GM19452 (cell line): ENCODE measurements around the gene DDAH1.
"Not testable (repeated sequence)": the region's sequence is repeated elsewhere in the genome, so short reads cannot be mapped to it uniquely, and the experiment has no call there.

Source experiments
- ATAC-seq: cut with Tn5 transposase; IDR thresholded peaks from one replicate; pipeline ENCODE4 v1.9.1; 2021; ENCODE audit not compliant: unreplicated experiment

Gene DDAH1

DNA sequence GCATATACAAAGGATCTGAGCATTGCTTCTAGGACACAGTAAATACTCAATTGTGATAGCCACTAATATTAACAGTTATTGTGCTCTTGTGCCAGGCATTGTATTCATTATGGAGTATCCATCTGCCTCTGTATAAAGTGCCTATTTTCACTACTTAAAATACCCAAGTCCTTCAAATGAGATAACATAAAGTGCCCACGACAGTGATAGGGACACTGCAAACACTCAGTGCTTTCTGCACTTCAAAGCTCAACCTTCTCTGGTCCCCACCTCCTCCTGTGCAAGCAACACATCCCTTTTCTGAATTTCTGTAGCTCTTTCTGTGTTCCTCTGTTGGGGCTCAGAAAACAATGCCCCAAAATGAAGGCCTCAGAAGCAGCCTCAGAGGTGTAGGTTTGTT, 6.6 kb upstream of the DDAH1 start:
- ATAC-seq = no peak

DNA sequence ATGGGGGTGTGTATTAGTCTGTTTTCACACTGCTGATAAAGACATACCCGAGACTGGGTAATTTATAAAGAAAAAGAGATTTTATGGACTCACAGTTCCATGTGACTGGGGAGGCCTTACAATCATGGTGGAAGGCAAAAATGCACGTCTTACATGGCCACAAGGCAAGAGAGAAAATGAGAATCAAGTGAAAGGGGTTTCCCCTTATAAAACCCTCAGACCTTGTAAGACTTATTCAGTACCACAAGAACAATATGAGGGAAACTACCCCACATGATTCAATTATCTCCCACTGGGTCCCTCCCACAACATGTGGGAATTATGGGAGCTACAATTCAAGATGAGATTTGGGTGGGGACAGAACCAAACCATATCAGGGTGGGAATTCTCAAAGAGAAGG, 5.2 kb upstream of the DDAH1 start:
- ATAC-seq = not testable (repeated sequence)

DNA sequence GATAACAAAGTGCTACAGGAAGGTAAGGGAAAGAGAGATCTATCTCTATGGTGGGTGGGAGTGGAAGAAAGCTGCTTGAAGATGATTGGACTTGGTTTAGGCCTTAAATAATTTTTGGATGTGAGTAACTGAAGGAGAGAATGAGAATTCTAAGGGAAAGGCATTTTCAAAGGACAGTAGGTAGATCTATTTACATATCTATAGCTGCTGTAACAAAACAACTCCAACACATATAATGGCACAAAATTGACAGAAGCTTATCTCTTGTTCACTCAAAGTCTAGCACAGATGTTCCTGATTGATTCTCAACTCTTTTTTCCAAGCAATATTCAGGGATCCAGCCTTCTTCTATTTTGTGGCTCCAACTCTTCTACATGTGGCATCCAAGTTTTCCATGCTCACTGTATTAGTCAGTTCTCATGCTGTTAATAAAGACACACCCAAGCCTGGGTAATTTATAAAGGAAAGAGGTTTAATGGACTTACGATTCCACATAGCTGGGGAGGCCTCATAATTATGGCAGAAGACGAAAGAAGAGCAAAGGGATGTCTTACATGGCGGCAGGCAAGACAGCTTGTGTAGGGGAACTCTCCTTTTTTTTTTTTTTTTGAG, 3.1 kb upstream of the DDAH1 start:
- ATAC-seq = no peak

DNA sequence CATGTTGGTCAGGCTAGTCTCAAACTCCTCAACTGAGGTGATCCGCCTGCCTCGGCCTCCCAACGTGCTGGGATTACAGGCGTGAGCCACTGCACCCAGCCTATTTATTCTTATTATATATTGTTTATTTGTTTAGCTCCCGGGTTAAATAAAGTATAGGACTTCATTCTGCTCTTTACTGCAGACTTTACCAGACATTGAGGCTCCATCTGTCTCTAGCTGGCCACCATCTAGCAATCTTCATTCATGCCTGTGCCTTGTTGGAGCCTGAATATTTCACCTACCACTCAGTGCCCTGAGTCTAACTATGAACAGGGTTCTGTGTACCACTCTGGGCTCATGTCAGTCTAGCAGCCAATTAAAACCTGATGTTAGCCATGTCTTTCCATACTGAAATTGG, 2.1 kb upstream of the DDAH1 start:
- ATAC-seq = no peak

DNA sequence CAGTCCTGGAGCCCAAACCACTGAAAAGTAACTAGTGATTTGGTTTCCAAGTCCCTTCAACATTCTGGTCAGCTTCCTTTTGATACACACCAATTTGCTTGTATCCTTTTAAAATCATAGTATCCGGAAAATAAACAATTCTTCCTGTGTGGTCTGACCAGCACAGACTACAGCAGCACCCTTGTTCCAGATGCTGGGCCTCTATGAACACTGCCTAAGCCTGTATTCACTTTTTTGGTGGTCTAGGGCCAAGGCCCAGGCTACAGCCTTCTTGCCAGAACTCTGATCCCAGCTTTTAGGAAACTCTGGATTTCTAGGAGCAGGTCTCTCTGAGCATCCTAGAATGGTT, 801 bp upstream of the DDAH1 start:
- ATAC-seq = no peak

DNA sequence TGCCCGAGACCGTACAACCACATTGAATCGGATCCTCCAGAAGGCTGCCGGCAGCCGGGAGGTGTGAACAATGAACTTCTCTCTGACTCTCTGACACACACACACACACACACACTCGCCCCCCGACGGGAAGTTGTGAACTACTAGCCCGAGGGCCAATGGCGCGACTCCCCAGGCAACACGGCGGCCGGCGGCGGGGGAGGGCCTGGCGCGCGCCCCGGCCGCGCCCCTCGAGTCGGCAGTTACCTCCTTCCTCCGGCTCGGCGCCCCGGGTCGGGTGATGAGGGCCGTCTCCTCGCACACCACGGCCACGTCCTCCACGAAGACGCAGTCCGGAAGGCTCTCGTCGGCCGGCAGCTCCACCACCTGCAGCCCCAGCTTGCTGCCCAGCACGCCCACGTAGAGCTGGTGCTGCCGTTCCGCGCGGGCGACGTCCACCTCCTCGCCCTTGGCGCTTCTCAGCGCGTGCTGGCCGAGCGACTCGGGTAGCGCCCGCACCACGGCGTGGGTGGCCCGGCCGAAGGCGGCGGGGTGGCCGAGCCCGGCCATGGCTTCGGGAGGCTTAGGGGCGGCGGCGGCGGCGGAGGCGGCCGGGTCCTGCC, 361 bp downstream of the DDAH1 start:
- ATAC-seq = peak; percentile 51

DNA sequence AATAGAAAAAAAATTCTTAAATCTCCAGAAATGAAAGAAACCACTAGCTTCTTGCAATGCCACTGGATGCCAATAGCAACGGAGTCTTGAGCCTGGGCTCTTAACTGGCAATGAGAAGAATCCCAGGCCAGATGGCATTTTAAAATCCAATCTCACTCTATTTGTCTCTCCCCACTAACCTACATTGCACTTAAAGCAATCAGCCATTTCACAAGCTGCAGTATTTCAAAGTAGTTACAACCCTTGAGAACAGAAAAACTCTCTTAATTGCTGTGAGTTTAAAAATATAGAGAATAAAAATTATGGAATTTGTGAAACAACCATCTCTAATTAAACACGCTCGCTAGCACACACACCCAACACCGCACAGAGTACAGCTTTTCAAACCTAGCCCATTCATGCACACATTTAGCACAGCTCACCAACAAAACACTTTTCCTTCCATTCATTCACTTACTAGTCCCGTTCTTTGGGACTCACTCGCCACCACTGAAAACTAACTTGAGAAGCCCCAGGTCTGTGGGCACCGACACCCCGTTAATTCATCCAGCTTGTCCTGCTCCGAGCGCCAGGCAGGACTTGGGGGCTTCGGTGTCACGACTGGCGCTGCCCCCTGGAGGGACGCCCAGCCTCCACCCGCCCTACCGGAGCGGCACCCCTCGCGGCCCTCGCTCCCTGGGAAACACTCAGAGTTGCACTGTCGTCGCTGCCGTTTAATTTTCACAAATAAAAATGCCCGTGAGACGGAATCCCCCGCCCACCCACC, 1.0 kb downstream of the DDAH1 start:
- no peak for ATAC-seq

DNA sequence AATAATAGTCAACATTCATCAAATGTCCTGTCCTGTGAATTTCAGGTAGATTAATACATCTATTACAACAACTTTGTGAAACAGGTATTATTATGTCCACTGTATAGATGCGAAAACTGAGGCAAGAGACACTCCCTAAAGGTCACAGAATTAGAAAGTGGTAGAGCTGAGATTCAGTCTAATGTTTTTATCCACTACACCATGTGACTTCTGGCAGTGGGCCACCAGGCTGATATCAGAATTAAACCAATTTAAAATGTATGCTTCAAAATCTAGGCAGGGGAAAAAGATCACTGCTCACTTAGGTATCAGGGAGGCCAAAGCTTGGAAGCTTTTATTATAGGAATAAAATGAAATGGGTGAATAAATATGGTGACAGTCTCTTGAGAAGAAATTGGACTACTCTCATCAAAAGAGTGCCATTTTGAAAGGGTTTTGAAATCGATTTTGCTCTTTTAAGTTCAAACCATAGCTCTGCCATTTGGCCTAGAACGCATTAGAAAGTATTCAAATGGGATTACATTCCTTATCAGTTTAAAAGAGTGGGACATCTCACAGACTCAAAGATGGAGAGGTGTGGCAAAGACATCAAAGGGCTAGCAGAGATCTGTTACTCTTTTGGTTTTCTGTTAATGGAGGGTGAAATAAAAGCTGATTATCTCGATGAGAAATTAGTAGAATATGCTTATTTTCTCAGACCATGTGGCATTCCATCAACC, 1.9 kb downstream of the DDAH1 start:
- ATAC-seq = no peak

DNA sequence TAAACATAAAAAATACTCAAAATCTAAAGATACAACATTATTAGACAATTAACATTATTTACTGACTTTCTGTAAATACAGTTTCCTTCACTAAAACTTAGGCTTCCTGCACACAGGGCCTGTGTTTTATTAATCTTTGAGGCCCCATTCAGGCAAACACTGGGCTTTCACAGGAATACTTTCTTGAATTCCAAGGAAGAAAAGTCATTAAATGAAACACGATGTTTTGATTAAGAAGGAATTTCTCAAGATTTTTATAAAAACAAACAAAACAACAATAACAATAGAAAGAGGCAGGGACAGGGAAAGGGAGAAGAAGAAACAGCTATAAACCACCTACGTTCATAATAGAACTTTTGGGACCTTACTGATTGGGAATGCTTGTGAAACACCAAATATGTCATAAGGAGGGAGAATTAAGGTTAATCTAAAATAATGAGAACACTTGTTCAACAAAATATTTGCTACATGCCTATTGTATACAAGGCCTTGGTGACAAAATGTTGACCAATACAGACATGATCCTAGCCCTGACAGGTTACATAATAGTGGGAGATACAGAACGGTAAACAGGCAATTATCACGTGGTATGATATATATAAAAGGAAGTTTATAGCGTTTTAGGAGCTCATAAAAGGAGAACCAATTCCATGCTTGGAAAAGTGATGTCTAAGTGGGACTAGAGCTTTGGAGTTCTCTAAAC, 3.6 kb downstream of the DDAH1 start:
- no peak for ATAC-seq

DNA sequence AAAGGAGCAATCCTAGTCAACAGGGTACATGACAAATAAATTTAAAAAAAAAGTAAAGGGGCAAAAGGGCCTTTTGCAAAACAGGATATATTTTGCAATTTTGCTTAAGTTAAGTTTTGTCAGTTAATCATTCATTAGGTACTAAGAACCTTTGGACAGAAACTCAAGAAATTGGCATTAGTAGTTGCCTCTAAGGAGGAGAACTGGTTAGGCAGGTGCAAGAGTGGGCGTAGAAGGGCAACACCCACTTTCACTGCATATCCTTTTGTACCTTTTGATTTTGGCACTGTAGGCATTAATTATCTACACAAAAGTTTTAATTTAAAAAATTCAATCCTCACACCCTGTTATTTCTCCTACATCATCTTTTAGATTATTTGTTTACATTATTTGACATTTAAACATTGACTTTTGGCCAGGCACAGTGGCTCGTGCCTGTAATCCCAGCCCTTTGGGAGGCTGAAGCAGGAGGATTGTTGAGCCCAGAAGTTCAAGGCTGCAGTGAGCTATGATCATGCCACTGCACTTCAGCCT, 4.3 kb downstream of the DDAH1 start:
- ATAC-seq = no peak

DNA sequence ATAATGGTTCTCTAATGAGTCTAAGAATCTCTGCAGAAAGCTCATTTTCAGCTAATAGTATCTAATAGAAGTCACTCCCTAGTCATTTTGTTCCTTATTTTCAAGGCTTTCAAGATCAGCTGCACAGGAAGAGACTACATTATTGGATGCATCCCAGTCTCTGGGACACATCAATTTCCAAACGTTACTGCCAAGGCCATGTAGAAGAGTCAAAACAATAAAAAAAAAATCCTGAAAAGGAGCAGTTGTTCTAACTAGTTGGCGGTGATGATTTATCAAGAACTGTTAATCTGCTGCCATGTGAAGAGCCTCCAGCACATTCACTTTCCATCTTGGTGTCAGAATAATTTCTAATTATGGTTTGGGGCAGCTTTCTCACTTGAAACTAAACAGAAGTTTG, 5.7 kb downstream of the DDAH1 start:
- no peak for ATAC-seq

DNA sequence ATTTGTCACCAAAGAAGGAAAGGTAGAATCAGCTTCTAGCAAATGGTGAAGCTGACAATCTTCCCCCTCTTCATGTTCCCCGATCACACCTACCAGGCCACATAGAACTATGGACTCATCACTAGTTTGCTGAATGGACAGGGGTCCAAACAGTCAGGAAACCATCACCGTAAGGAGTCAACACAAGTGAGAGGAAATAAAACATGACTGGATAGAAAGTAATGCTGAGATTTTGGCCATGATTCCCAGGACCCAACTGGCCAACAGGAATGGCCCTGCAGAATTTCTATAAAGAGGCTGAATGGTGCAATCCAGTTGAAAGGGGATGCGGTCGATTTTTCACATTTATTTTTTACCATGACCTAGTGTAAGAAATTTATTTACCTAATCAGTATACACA, 10.7 kb downstream of the DDAH1 start:
- no peak for ATAC-seq

DNA sequence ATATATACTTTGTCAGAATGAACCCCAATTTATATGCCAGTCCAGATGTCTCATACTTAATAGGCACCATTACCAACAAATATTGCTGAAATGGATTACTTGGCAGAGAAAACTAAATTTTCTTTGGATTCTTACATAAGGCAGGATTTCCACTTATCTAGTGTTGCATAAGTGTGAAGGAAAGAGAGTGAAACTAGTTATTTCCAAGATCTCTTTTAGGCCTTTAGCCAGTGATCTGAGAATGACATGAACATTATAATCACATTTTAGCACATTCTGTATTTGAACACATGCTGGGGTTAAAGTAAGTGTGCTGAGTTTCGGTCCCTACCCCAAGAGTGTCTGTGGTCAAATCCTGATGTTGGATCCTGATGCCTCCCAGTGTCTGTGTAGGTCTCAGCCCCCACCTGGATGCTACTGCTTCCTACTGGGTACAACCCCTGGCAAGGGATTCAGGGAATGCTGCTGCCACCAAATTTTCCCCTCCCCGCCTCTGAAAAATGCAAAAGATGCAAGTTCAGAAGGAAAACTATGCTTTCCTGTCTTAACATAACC, 11.2 kb downstream of the DDAH1 start:
- no peak for ATAC-seq

DNA sequence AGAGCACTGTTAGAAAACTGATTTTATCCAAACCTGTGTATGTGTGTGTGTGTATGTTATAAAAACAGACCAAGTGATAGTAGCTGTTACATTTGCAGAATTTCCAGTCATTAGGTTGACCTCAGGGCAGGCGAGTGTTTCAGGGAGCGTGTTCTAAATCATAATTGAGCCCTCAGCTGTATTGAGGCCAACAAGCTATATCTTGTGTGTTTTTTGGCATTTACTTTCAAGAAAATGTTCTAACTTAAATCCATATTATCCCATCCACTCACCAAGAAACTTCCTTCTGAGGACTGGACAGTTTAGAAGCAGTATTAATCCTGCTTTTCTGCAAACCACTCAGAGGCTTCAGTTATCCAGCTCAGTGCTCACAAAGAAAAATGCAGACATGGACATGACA, 12.0 kb downstream of the DDAH1 start:
- no peak for ATAC-seq

DNA sequence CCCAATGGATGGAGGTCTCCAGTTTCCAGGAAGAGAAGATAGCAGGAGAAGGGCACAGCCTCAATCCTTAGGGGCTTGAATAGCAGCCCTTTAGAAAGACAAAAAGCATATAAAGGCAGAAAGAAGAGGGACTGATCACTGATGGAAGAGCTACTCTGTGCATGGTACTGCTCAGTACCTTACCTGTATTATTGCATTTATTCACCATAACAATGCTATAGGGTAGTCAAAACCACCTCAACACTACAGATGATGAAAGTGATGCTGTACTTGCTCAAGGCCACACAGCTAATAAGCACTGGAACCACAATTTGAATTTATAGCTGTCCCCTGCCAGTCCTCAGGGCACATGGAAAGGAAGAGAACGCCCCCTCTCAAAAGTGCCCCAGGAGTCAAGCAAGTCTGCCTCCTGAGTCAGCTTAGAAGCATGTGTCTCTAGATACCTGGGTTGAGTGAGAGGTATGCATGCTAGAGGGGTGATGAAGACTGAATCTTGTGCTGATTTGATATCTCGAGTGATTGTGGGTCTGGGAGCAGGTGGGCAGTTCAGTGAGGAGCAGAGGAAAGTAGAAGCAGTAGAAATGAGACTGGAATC, 13.6 kb downstream of the DDAH1 start:
- ATAC-seq = no peak

DNA sequence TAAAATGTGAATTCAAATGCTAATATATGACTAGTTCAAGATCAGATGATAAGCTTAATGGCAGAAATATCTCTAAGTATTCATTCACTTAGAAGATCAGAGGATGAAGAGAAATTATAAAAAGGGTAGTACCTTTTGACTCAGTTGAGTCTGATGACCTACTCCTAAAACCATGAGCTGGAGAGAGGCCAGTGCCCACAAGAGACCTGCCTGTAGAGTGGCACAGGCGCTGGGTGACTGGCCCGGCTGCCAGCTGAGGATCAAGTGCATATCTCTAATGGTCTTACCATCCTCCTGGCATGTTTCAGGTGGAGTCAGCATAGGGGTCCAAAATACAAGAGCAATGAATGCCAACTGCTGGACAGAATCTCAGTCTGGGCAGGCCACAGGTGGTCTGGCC, 14.1 kb downstream of the DDAH1 start:
- no peak for ATAC-seq

DNA sequence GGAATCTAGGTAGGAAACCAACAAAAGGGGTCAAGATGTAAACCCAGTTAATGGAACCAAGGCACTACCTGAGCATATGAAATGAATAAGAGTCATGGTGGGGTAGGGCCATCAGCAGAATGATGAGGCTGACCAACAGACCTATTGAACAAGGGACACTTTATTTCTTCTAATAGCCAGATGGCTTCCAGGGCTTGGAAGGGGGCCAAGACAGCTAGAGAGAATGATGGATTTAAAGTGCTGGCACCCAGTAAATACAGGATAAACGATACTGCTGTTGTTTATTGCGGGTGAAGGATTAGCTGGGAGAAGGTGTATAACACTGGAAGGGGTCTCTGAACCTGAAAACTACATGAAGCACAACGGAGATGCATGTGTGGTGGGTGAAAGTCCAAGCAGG, 15.6 kb downstream of the DDAH1 start:
- no peak for ATAC-seq

DNA sequence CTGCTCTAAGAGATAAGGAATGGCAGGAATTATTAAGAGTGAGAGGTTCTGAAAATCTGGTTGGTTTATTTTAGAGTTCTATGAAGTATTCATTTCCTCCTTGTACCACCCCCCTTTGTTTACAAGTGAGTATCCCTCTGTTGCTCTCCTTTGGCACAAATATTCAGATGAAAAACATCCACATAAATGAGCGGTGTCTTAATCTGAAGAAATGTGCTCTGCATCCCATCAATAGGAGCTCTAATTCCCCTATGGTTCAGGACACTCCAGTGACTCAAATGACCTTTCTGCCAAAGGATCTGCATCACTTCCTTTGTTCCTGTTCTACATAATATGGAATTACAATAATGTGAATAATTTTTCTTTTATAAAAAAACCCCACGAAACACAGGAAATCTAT, 16.6 kb downstream of the DDAH1 start:
- no peak for ATAC-seq

DNA sequence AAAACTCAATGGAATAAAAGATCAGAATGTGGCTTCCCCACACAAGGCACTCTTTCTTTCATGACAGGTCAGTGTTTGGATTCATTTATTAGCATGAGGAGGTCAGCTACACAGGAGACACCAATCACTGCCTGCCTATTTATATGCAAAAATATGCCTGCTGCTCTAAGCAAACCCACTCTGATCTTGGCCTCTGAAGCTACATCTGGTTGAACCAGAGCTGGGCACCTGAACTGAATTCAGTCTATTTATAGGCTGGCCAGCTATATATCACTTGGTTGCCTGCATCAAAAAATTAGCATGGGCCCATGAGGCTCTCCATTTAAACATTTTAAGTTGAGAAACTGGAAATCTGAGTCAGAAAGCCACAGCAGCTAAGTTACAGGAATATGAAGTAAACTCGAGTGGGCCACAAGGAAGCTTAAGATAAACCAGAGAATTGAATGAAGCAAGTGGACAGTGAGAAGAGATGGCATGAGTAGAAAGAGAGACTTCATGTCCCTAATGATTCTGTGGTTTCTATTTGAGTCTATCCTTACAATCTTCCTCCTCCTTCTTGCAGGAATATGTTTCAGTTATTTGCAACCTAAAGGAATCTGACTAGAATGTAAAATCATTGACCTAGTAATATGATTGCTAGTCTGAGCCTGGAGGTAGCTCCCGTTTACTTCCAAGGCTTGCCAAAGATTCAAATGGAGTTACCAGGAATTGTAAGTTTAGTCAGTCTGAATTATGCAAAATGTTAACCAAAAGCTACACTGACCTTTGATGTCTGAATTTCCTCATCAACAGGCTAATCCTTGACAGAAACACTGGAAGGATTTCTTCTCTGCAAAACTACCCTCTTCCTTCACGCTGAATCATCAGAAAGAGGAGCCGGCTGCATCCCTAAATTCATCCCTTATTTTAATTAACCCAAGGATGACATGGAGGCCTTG, 17.7 kb downstream of the DDAH1 start:
- no peak for ATAC-seq
